ENCODE results near the gene WRAP53. TPM values are rescaled to one million over a fixed set of nuclear protein-coding genes. Genes with fewer than 3 reads are reported as not detected.

Gene WRAP53
- total and polyA plus RNA-seq, 10 of the 15 experiments (the other 5 are each of a cell fraction or from before 2014, with no cell fraction given) = 1.9 to 42.0 (median 21.9) TPM

- TF ChIP-seq MLLT1 (IDR thresholded peaks at IDR 0.05) (peak; percentile 70; the same call in 1 of the 2 replicates), CBFB (IDR thresholded peaks at IDR 0.05; ENCODE audit: low read depth) (peak; percentile 35; the same call in 1 of the 2 replicates), SIN3A (IDR thresholded peaks at IDR 0.05; ENCODE audit: low read depth, low read length) (no peak; the same call in none of the 2 replicates), IRF4 (IDR thresholded peaks at IDR 0.05; ENCODE audit: low read depth, low read length) (no peak), HDAC2 (IDR thresholded peaks at IDR 0.05) (no peak), MAX (IDR thresholded peaks at IDR 0.05; ENCODE audit: low read depth, low read length) (no peak), ZNF384 (IDR thresholded peaks at IDR 0.05; ENCODE audit: borderline replicate concordance, low read depth, low read length) (no peak), HSF1 (IDR thresholded peaks at IDR 0.05; ENCODE audit: low read depth, low read length) (no peak), BCLAF1 (IDR thresholded peaks at IDR 0.05) (peak; percentile 94)
Measured at GRCh38 chr17:7686222-7687071, 1.8 kb upstream of the WRAP53 start (continued).
